HCT116 (cell line): ENCODE results near the gene CSRP3.

ENCODE experiments used
- EZH2 ChIP-seq: fragments of 200-600 bp; sonication (generic); IDR thresholded peaks from 2 replicates; pipeline ENCODE4 v1.6.1; 2017; ENCODE audit warnings: antibody characterized with exemption, mixed run types
- POLR2A ChIP-seq: IDR thresholded peaks from 2 replicates; pipeline ENCODE4 v1.7.0; 2011; ENCODE audit warnings: borderline replicate concordance; ENCODE audit not compliant: insufficient read depth, insufficient read length; ENCODE audit errors: extremely low read depth
- POLR2AphosphoS5 ChIP-seq: IDR thresholded peaks from 2 replicates; pipeline ENCODE4 v1.6.1; 2011; ENCODE audit warnings: mild to moderate bottlenecking, low read depth, low read length, moderate library complexity
- RAD21 ChIP-seq: IDR thresholded peaks from 2 replicates; pipeline ENCODE4 v1.6.1; 2012; ENCODE audit warnings: low read depth, mild to moderate bottlenecking
- SP1 ChIP-seq: IDR thresholded peaks from 2 replicates; pipeline ENCODE4 v1.6.1; 2012; ENCODE audit warnings: low read depth
- TF ChIP-seq, protein P1 (sequence below), 3 experiments: fragments of 200-600 bp in 1 of 3; sonication (generic) in 1 of 3; IDR thresholded peaks in 2 of 3; conservative IDR thresholded peaks in 1 of 3; 2 replicates each; pipeline ENCODE4 v1.5.1; 2012 to 2017; ENCODE audit warnings: low read depth in 2 of 3, low read length in 2 of 3, antibody characterized with exemption in 1 of 3, borderline replicate concordance in 1 of 3, control low read depth in 1 of 3, mild to moderate bottlenecking in 1 of 3, mixed read lengths in 1 of 3, mixed run types in 1 of 3, moderate library complexity in 1 of 3; ENCODE audit not compliant: insufficient read depth in 1 of 3
- TF ChIP-seq, protein P2 (sequence below): IDR thresholded peaks from 2 replicates; pipeline ENCODE4 v1.6.1; 2012; ENCODE audit warnings: low read depth

DNA sequence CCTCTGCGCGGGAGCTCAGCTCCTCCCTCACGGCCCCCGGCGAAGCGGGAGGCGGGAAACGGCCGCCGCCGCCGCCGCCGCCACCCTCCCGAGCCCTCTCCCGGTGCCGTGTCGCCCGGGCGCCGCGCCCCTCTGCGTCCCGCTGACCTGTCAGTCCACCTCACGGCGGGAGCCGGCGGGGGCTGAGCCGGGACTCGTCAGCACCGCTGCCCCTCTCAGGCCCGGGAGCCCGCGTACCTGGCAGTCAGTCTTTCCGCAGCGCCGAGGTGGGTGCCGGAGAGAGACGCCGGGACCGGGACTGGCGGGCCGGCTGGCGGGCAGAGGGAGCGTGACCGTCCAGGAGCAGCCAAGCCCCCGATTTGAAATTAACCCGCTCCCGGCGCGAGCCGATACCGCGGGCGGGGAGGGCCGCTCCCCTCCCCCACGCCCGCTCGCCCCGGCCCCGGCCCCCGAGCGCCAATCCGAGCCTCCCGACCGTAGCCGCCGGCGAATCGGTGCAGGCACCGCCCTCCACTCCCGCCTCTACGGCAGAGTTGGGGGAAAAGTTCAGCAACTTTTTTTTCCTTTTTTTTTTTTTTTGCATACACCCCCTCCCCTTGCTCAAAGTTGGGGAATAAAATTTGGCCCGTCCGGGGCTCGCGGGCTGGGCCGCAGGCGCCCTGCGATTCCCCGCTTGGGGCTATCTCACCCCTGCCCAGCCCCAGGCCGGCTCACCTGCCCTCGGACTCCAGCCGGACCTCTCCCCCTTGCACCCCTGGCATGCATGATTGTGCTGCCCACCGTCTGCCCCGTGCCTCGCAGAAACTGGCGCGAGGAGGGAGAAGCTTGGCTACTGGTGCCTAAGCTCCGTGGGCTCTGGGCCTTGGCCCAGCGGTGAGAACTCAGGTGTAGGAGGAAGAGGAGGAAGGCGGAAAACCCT lies 39.7 kb upstream of the CSRP3 start:
- TF ChIP-seq, protein P1, sequence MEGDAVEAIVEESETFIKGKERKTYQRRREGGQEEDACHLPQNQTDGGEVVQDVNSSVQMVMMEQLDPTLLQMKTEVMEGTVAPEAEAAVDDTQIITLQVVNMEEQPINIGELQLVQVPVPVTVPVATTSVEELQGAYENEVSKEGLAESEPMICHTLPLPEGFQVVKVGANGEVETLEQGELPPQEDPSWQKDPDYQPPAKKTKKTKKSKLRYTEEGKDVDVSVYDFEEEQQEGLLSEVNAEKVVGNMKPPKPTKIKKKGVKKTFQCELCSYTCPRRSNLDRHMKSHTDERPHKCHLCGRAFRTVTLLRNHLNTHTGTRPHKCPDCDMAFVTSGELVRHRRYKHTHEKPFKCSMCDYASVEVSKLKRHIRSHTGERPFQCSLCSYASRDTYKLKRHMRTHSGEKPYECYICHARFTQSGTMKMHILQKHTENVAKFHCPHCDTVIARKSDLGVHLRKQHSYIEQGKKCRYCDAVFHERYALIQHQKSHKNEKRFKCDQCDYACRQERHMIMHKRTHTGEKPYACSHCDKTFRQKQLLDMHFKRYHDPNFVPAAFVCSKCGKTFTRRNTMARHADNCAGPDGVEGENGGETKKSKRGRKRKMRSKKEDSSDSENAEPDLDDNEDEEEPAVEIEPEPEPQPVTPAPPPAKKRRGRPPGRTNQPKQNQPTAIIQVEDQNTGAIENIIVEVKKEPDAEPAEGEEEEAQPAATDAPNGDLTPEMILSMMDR (IDR thresholded peaks at IDR 0.05 in 2 of 3, conservative IDR thresholded peaks at IDR 0.05 in 1 of 3; ENCODE audit: borderline replicate concordance in 1 of 3, insufficient read depth in 1 of 3, low read depth in 2 of 3, low read length in 2 of 3): no peak
- TF ChIP-seq POLR2AphosphoS5: no peak
- no peak for TF ChIP-seq POLR2A
- TF ChIP-seq, protein P2, sequence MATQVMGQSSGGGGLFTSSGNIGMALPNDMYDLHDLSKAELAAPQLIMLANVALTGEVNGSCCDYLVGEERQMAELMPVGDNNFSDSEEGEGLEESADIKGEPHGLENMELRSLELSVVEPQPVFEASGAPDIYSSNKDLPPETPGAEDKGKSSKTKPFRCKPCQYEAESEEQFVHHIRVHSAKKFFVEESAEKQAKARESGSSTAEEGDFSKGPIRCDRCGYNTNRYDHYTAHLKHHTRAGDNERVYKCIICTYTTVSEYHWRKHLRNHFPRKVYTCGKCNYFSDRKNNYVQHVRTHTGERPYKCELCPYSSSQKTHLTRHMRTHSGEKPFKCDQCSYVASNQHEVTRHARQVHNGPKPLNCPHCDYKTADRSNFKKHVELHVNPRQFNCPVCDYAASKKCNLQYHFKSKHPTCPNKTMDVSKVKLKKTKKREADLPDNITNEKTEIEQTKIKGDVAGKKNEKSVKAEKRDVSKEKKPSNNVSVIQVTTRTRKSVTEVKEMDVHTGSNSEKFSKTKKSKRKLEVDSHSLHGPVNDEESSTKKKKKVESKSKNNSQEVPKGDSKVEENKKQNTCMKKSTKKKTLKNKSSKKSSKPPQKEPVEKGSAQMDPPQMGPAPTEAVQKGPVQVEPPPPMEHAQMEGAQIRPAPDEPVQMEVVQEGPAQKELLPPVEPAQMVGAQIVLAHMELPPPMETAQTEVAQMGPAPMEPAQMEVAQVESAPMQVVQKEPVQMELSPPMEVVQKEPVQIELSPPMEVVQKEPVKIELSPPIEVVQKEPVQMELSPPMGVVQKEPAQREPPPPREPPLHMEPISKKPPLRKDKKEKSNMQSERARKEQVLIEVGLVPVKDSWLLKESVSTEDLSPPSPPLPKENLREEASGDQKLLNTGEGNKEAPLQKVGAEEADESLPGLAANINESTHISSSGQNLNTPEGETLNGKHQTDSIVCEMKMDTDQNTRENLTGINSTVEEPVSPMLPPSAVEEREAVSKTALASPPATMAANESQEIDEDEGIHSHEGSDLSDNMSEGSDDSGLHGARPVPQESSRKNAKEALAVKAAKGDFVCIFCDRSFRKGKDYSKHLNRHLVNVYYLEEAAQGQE: no peak
- TF ChIP-seq SP1: no peak
- no peak for TF ChIP-seq RAD21
- no peak for TF ChIP-seq EZH2
